ENCODE results near the gene PRKG2. TPM values are rescaled to one million over a fixed set of nuclear protein-coding genes. Genes with fewer than 3 reads are reported as not detected.

PRKG2 gene
- total RNA-seq, 1 experiment from 2014 or later: not detected

- DNase-seq (ENCODE audit: low read depth): no peak
Measured at GRCh38 chr4:81096566-81096965, 118.5 kb downstream of the PRKG2 start.

- no peak for DNase-seq (ENCODE audit: low read depth)
Measured at GRCh38 chr4:81095389-81095788, 119.6 kb downstream of the PRKG2 start.

- DNase-seq (ENCODE audit: low read depth): no peak
Measured at GRCh38 chr4:81093720-81094401, 121.2 kb downstream of the PRKG2 start.

GRCh38 chr4:81085979-81086378, 129.0 kb downstream of the PRKG2 start:
- DNase-seq (ENCODE audit: low read depth): no peak

- no peak for DNase-seq (ENCODE audit: low read depth)
Measured at GRCh38 chr4:81085291-81085690, 129.7 kb downstream of the PRKG2 start.

GRCh38 chr4:81084634-81085033, 130.4 kb downstream of the PRKG2 start:
- DNase-seq (ENCODE audit: low read depth): no peak

- DNase-seq (ENCODE audit: low read depth): no peak
Measured at GRCh38 chr4:81084029-81084428, 131.0 kb downstream of the PRKG2 start.

GRCh38 chr4:81081156-81081555, 133.9 kb downstream of the PRKG2 start:
- DNase-seq (ENCODE audit: low read depth): no peak

- DNase-seq (ENCODE audit: low read depth): no peak
Measured at GRCh38 chr4:81071013-81071412, 144.0 kb downstream of the PRKG2 start.

- DNase-seq (ENCODE audit: low read depth): peak; percentile 65
Measured at GRCh38 chr4:81069706-81070331, 145.2 kb downstream of the PRKG2 start.

- no peak for DNase-seq (ENCODE audit: low read depth)
Measured at GRCh38 chr4:81065446-81065845, 149.6 kb downstream of the PRKG2 start.

GRCh38 chr4:81062001-81062400, 153.0 kb downstream of the PRKG2 start:
- no peak for DNase-seq (ENCODE audit: low read depth)

- DNase-seq (ENCODE audit: low read depth): no peak
Measured at GRCh38 chr4:81061344-81061730, 153.7 kb downstream of the PRKG2 start.

GRCh38 chr4:81060587-81061343, 154.3 kb downstream of the PRKG2 start:
- no peak for DNase-seq (ENCODE audit: low read depth)

- DNase-seq (ENCODE audit: low read depth): no peak
Measured at GRCh38 chr4:81058621-81059020, 156.4 kb downstream of the PRKG2 start.

GRCh38 chr4:81052119-81053068, 162.6 kb downstream of the PRKG2 start:
- DNase-seq (ENCODE audit: low read depth): peak; percentile 36

GRCh38 chr4:81049907-81050306, 165.1 kb downstream of the PRKG2 start:
- no peak for DNase-seq (ENCODE audit: low read depth)

- no peak for DNase-seq (ENCODE audit: low read depth)
Measured at GRCh38 chr4:81049330-81049729, 165.7 kb downstream of the PRKG2 start.

- DNase-seq (ENCODE audit: low read depth): no peak
Measured at GRCh38 chr4:81042578-81043365, 172.2 kb downstream of the PRKG2 start.

GRCh38 chr4:81040012-81040659, 174.9 kb downstream of the PRKG2 start:
- DNase-seq (ENCODE audit: low read depth): peak; percentile 11

Measured in RPMI7951 (cell line).